CD4-positive, alpha-beta memory T cell (primary cell): Measurements from ENCODE around the gene ROBO1. TPM values are rescaled to one million over a fixed set of nuclear protein-coding genes. Genes with fewer than 3 reads are reported as not detected.

Source experiments
- CTCF ChIA-PET: fragments of 350-600 bp; sonication (Branson Sonifier 250); formaldehyde crosslinking; loops from one replicate; lab custom pipeline; 2021; ENCODE audit warnings: inconsistent platforms; ENCODE audit not compliant: partially characterized antibody; lab: Charles Lee
- POLR2A ChIA-PET: fragments of 350-600 bp; sonication (Branson Sonifier 250); formaldehyde crosslinking; loops from one replicate; lab custom pipeline; 2021; ENCODE audit not compliant: partially characterized antibody; lab: Charles Lee
- DNase-seq, 5 donors: peaks; one replicate each; pipeline versions ENCODE4 v3.0.0 to v3.0.0-alpha.2; 2020 to 2022; ENCODE audit warnings: mixed read lengths in 1 of 5
- H3K27ac ChIP-seq: one replicate; pipeline ENCODE4 v1.7.0; 2013; ENCODE audit warnings: low read depth, low read length
- H3K27me3 ChIP-seq: 2 replicates; pipeline ENCODE4 v1.7.0; 2013; ENCODE audit warnings: mild to moderate bottlenecking, low read length, moderate library complexity; ENCODE audit not compliant: insufficient read depth
- H3K36me3 ChIP-seq: 2 replicates; pipeline ENCODE4 v1.7.0; 2013; ENCODE audit warnings: mild to moderate bottlenecking, low read length, moderate library complexity; ENCODE audit not compliant: insufficient read depth
- H3K4me1 ChIP-seq: 2 replicates; pipeline ENCODE4 v1.7.0; 2013; ENCODE audit warnings: mild to moderate bottlenecking, low read length, moderate library complexity; ENCODE audit not compliant: insufficient read depth
- H3K4me3 ChIP-seq, 2 donors: one replicate each; pipeline ENCODE4 v1.7.0; 2013; ENCODE audit warnings: low read length in 2 of 2, mild to moderate bottlenecking in 1 of 2
- H3K9me3 ChIP-seq, 2 donors: one replicate each; pipeline ENCODE4 v1.7.0; 2013; ENCODE audit warnings: low read length in 2 of 2, control low read depth in 1 of 2; ENCODE audit not compliant: control insufficient read depth in 1 of 2
- H3K27ac Mint-ChIP-seq, 7 donors: one replicate each; pipeline ENCODE4 v1.8.0; 2020 to 2021; ENCODE audit warnings: mixed read lengths in 7 of 7, mild to moderate bottlenecking in 6 of 7, inconsistent platforms in 3 of 7, moderate library complexity in 3 of 7
- H3K27me3 Mint-ChIP-seq, 2 donors: one replicate each; pipeline ENCODE4 v1.8.0; 2020 to 2021; ENCODE audit warnings: mixed read lengths in 2 of 2
- H3K36me3 Mint-ChIP-seq, 2 donors: one replicate each; pipeline ENCODE4 v1.8.0; 2020 to 2021; ENCODE audit warnings: mixed read lengths in 2 of 2, inconsistent platforms in 1 of 2, mild to moderate bottlenecking in 1 of 2
- H3K4me1 Mint-ChIP-seq, 4 donors: one replicate each; pipeline ENCODE4 v1.8.0; 2020 to 2021; ENCODE audit warnings: mixed read lengths in 4 of 4, mild to moderate bottlenecking in 1 of 4
- H3K4me3 Mint-ChIP-seq, 8 donors: one replicate each; pipeline ENCODE4 v1.8.0; 2020 to 2021; ENCODE audit warnings: mixed read lengths in 8 of 8, mild to moderate bottlenecking in 7 of 8, moderate library complexity in 6 of 8, inconsistent platforms in 3 of 8
- H3K9me3 Mint-ChIP-seq, 8 donors: one replicate each; pipeline ENCODE4 v1.8.0; 2020 to 2021; ENCODE audit warnings: mixed read lengths in 8 of 8, mild to moderate bottlenecking in 5 of 8, inconsistent platforms in 3 of 8, moderate library complexity in 1 of 8
- intact Hi-C: fragments of 100-400 bp; cut with micrococcal nuclease; formaldehyde crosslinking; loops from one replicate; pipeline ENCODE4 v1.15.1; 2023
- polyA plus RNA-seq, 2 donors: library from polyadenylated mRNA; unstranded; fragments of 300-500 nt; fragmentation: Illumina TruSeq; gene quantifications; one replicate each; pipeline ENCODE4 v1.2.3, GENCODE V29; 2021
- total RNA-seq, 2 experiments: library from RNA; stranded (reverse); gene quantifications; one replicate each; pipeline ENCODE4 v1.2.3, GENCODE V29; 2021

Gene ROBO1
- total and polyA plus RNA-seq, 4 experiments from 2014 or later, result not detected

DNA sequence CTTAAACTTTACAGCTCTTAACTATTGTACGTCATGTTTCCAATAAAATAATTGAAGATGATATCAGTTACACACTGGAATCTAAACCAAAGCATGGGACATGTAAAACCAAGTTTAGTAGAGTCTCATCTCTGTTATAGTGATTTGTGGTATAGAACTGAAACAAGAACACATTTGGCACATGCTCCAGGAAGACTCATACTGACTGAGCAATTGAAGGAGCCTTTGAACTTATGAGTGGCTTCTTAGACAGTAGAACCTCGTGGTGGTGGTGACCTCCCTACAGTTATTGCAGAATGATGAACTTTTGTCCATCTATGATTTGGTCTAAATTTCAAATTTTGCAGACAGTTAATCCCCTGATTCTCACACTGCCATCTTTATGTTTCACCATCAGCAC is 729.7 kb downstream of the ROBO1 start:
- Histone ChIP-seq H3K27ac (no peak overlapping the region), H3K4me3 (no peak overlapping the region), H3K4me1 (no peaks in the 10 kb centered on the region), H3K36me3 (no peaks in the 10 kb centered on the region), H3K27me3 (no peaks in the 10 kb centered on the region), H3K9me3 (peaks cover 0 to 2% of the 10 kb centered on the region in 2 donors)
- Mint-ChIP-seq H3K4me1 (no peaks in the 10 kb centered on the region), H3K27me3 (no peaks in the 10 kb centered on the region), H3K36me3 (no peaks in the 10 kb centered on the region), H3K27ac (no peak overlapping the region), H3K4me3 (no peak overlapping the region), H3K9me3 (peaks cover 0 to 11% (median 5%) of the 10 kb centered on the region in 8 donors)
- ChIA-PET CTCF (no interaction called here), POLR2A (no interaction called here)
- intact Hi-C loops, result no loop called here
- no peak for DNase-seq

DNA sequence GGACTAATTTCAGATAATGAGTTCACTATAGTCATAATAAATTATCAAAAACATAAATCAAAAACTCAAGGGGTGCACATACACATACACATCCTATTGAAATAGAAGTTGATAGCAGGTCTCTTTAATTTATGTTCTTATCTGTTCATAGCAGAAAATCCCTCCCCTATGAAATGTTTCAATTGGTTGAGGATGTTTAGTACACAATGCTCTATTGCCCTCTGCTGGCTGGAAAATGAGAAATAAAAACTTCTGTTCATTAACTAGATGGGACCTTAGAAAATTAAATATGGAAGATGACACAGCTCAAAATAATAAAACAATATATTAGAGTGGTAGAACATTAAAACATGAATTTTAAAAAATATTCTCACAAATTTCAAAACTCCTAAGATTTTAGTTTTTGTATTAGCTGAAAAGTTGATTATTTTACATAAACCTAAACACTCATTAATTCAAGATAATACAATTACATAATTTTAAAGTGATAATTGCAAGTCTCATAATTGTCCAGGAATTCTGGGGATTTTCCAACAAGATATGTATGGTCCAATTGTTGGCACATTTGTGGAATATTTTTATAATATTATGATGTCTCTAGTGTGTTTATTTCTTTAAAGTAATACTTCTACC is 735.0 kb downstream of the ROBO1 start:
- ChIA-PET POLR2A (no interaction called here), CTCF (no interaction called here)
- Mint-ChIP-seq H3K27ac (no peak overlapping the region), H3K4me1 (no peaks in the 10 kb centered on the region), H3K27me3 (no peaks in the 10 kb centered on the region), H3K4me3 (no peak overlapping the region), H3K36me3 (no peaks in the 10 kb centered on the region), H3K9me3 (peaks cover 0 to 9% (median under 1%) of the 10 kb centered on the region in 8 donors)
- Histone ChIP-seq H3K9me3 (no peaks in the 10 kb centered on the region), H3K27me3 (no peaks in the 10 kb centered on the region), H3K4me1 (no peaks in the 10 kb centered on the region), H3K36me3 (no peaks in the 10 kb centered on the region), H3K4me3 (no peak overlapping the region), H3K27ac (no peak overlapping the region)
- DNase-seq, result no peak
- intact Hi-C loops, result no loop called here

DNA sequence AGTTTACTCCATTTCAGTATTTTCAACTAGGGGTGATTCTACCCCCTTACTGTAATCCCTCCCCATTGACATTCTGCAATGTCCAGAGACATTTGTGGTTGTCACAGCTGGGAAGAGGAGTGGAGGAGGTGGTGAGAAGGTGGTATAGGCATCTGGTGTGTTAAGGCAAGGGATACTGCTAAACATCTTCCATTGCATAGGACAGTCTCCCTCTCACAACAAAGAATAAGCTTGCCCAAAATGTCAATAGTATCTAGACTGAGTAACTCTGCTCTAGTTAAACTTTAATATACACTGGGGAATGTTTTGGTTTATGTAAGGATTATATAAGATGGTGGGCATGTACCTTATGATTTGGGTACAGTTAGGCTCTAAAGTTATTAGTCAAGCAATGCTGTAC is 737.6 kb downstream of the ROBO1 start:
- DNase-seq, result no peak
- intact Hi-C loops, result no loop called here
- ChIA-PET CTCF (no interaction called here), POLR2A (no interaction called here)
- H3K9me3 Mint-ChIP-seq, result peaks cover 0 to 7% (median 1%) of the 10 kb centered on the region in 8 donors
- H3K4me3 ChIP-seq, result no peak overlapping the region
- no peaks in the 10 kb centered on the region for H3K27me3 Mint-ChIP-seq
- H3K36me3 ChIP-seq, result no peaks in the 10 kb centered on the region
- H3K27ac Mint-ChIP-seq, result no peak overlapping the region
- H3K27ac ChIP-seq, result no peak overlapping the region
- no peak overlapping the region for H3K4me3 Mint-ChIP-seq
- H3K36me3 Mint-ChIP-seq, result no peaks in the 10 kb centered on the region
- H3K4me1 Mint-ChIP-seq, result no peaks in the 10 kb centered on the region
- H3K27me3 ChIP-seq, result no peaks in the 10 kb centered on the region
- H3K4me1 ChIP-seq, result no peaks in the 10 kb centered on the region
- no peaks in the 10 kb centered on the region for H3K9me3 ChIP-seq

DNA sequence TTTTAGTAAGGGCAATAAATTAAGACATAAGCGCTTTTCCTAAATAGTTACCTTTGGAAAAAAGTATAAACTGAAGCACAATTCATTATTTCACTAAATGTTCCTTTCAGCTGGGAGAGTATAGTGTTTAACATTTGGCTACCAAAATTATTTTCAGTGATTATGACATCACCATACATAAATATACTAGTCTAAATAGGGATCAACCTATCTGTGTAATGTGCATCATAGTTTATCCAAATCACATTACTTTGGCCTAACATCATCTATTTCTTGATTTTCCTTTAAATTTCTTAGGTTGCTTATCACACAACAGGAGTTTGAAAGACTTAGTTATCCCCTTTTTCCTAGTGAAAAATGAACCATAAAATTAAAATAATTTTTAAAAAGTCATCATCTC is 738.9 kb downstream of the ROBO1 start:
- ChIA-PET POLR2A (no interaction called here), CTCF (no interaction called here)
- Mint-ChIP-seq H3K27me3 (no peaks in the 10 kb centered on the region), H3K27ac (no peak overlapping the region), H3K36me3 (no peaks in the 10 kb centered on the region), H3K9me3 (peaks cover 0 to 7% (median 2%) of the 10 kb centered on the region in 8 donors), H3K4me3 (no peak overlapping the region), H3K4me1 (no peaks in the 10 kb centered on the region)
- Histone ChIP-seq H3K27me3 (no peaks in the 10 kb centered on the region), H3K4me3 (no peak overlapping the region), H3K36me3 (no peaks in the 10 kb centered on the region), H3K4me1 (no peaks in the 10 kb centered on the region), H3K9me3 (no peaks in the 10 kb centered on the region), H3K27ac (no peak overlapping the region)
- DNase-seq, result no peak
- intact Hi-C loops, result no loop called here

DNA sequence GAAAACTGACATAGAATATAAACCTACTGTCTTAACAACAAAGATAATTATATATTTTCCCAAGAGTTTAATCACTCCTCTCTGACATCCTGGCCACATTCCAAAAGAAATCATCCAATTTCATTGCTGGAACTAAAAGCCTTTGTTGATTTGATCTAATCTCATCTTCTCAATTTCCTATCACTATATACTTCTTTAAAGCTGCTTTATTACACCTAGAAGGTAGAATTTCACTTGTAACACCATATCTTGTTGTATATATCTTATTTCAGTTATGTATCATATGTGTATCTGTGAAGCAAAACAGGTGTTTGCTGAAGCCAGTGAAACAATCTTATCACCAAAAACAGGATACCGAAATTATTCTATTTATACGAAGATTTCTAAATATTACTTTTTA is 740.2 kb downstream of the ROBO1 start:
- Histone ChIP-seq H3K27me3 (no peaks in the 10 kb centered on the region), H3K4me1 (no peaks in the 10 kb centered on the region), H3K27ac (no peak overlapping the region), H3K36me3 (no peaks in the 10 kb centered on the region), H3K4me3 (no peak overlapping the region), H3K9me3 (no peaks in the 10 kb centered on the region)
- Mint-ChIP-seq H3K27ac (no peak overlapping the region), H3K9me3 (peaks cover 0 to 13% (median 3%) of the 10 kb centered on the region in 8 donors), H3K4me3 (no peak overlapping the region), H3K27me3 (no peaks in the 10 kb centered on the region), H3K36me3 (no peaks in the 10 kb centered on the region), H3K4me1 (no peaks in the 10 kb centered on the region)
- CTCF ChIA-PET, result no interaction called here
- intact Hi-C loops, result no loop called here
- POLR2A ChIA-PET, result no interaction called here
- DNase-seq, result no peak

DNA sequence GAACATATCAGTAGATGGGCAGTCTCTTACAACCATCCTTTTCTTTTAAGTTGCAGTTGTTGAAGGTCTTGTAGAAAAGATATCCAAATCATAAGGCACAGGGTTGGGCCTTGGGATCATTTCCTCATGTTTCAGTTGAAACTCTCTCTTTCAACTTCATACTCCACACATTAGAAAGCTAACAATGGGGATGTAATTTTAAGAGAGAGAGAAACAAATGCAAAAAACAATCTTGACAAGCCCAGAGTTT is 747.9 kb downstream of the ROBO1 start:
- no peaks in the 10 kb centered on the region for H3K4me1 ChIP-seq
- Mint-ChIP-seq H3K27ac (no peak overlapping the region), H3K27me3 (peaks cover 3 to 5% of the 10 kb centered on the region in 2 donors), H3K4me3 (no peak overlapping the region), H3K9me3 (peaks cover 0 to 21% (median 11%) of the 10 kb centered on the region in 8 donors), H3K36me3 (no peaks in the 10 kb centered on the region), H3K4me1 (peaks cover 0 to 5% (median 2%) of the 10 kb centered on the region in 4 donors)
- no peak overlapping the region for H3K27ac ChIP-seq
- no peak for DNase-seq
- no peaks in the 10 kb centered on the region for H3K9me3 ChIP-seq
- ChIA-PET POLR2A (no interaction called here), CTCF (no interaction called here)
- intact Hi-C loops, result no loop called here
- no peaks in the 10 kb centered on the region for H3K36me3 ChIP-seq
- H3K4me3 ChIP-seq, result no peak overlapping the region
- H3K27me3 ChIP-seq, result no peaks in the 10 kb centered on the region

DNA sequence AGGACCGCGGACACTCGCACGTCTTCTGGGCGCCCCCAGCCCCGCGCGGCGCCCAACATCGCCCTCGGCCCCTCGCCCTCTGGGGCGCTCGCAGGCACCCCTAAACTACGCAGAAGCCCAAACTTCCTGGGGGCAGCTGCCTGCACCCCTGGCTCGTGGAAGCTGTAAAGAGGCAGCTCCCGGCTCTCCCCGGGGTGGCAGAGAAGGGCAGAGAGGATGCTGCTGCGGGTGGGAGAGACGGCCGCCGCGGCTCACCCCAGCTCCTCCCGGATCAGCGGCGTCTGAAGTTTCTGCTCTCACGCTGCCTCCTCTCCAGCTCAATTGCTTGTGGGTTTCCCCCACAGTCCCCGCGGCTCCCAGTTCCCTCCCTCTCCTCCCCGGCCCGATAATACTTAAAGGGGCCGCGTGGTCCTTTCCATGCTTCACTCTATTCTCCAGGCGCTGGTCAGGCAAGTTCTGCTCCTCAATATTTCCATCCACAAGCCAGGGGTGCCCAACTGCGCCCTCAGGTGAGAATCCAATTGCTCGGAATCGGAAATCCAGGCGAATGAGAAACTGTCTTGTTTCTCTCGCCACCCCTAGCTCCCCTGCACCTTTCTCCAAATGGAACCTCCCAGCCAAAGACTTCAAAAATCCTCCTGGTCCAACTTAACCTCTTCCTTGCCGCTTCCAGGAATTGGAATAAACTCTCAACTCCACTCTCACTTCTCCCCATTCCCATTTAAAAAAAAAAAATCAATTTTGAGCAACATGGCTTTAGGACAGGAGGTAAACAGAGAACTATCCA is 748.5 kb downstream of the ROBO1 start:
- peaks cover 0 to 5% (median 2%) of the 10 kb centered on the region in 4 donors for H3K4me1 Mint-ChIP-seq
- peaks cover 0 to 21% (median 11%) of the 10 kb centered on the region in 8 donors for H3K9me3 Mint-ChIP-seq
- H3K4me3 ChIP-seq, result no peak overlapping the region
- DNase-seq, result no peak
- no peaks in the 10 kb centered on the region for H3K4me1 ChIP-seq
- peak overlapping the region in 2 of 8 donors; percentile 21 to 36 for H3K4me3 Mint-ChIP-seq
- no peak overlapping the region for H3K27ac Mint-ChIP-seq
- peaks cover 3 to 5% of the 10 kb centered on the region in 2 donors for H3K27me3 Mint-ChIP-seq
- H3K27me3 ChIP-seq, result no peaks in the 10 kb centered on the region
- no peaks in the 10 kb centered on the region for H3K9me3 ChIP-seq
- ChIA-PET POLR2A (no interaction called here), CTCF (no interaction called here)
- no peaks in the 10 kb centered on the region for H3K36me3 Mint-ChIP-seq
- no peak overlapping the region for H3K27ac ChIP-seq
- intact Hi-C loops, result no loop called here
- no peaks in the 10 kb centered on the region for H3K36me3 ChIP-seq
